NT2/D1 (cell line): Measurements from ENCODE around the gene FAM83B.
"Not testable (repeated sequence)": the region's sequence is repeated elsewhere in the genome, so short reads cannot be mapped to it uniquely, and the experiment has no call there.

ENCODE experiments used
- DNase-seq: peaks from one replicate; pipeline ENCODE4 v3.0.0-alpha.2; 2011; ENCODE audit warnings: low read depth, low spot score
- H3K27me3 ChIP-seq: 2 replicates; pipeline ENCODE4 v1.6.0; 2011; ENCODE audit warnings: mild to moderate bottlenecking; ENCODE audit not compliant: insufficient read length, insufficient read depth
- H3K36me3 ChIP-seq: 2 replicates; pipeline ENCODE4 v1.6.1; 2011; ENCODE audit warnings: mild to moderate bottlenecking, low read length, mixed read lengths; ENCODE audit not compliant: insufficient read depth, insufficient read length
- H3K4me1 ChIP-seq: 2 replicates; pipeline ENCODE4 v1.5.1; 2011; ENCODE audit not compliant: insufficient read depth, insufficient read length
- H3K4me3 ChIP-seq: 2 replicates; pipeline ENCODE4 v1.5.1; 2011; ENCODE audit warnings: low read depth; ENCODE audit not compliant: insufficient read length
- H3K9ac ChIP-seq: 2 replicates; pipeline ENCODE4 v1.6.0; 2011; ENCODE audit warnings: low read depth; ENCODE audit not compliant: insufficient read length
- H3K9me3 ChIP-seq: 2 replicates; pipeline ENCODE4 v1.5.1; 2011; ENCODE audit warnings: mild to moderate bottlenecking, low read length; ENCODE audit not compliant: insufficient read depth
- SUZ12 ChIP-seq: IDR thresholded peaks from 2 replicates; pipeline ENCODE4 v1.6.1; 2011; ENCODE audit not compliant: insufficient read length, insufficient read depth; ENCODE audit errors: extremely low read depth
- YY1 ChIP-seq: IDR thresholded peaks from 2 replicates; pipeline ENCODE4 v1.6.1; 2011; ENCODE audit not compliant: insufficient read length, insufficient read depth
- ZNF274 ChIP-seq: IDR thresholded peaks from 2 replicates; pipeline ENCODE4 v1.6.1; 2011; ENCODE audit warnings: mild to moderate bottlenecking, low read depth, low read length

The FAM83B gene

GRCh38 chr6:54876871-54877270 lies 30.3 kb downstream of the FAM83B start:
- Histone ChIP-seq H3K4me3 (no peak overlapping the region), H3K27me3 (no peaks in the 10 kb centered on the region), H3K9me3 (no peaks in the 10 kb centered on the region), H3K4me1 (no peaks in the 10 kb centered on the region), H3K9ac (no peak overlapping the region), H3K36me3 (no peaks in the 10 kb centered on the region)
- DNase-seq: no peak
- TF ChIP-seq SUZ12 (no peak), YY1 (no peak)

- TF ChIP-seq ZNF274: no peak
- no peak for TF ChIP-seq SUZ12
- Histone ChIP-seq H3K9me3 (no peaks in the 10 kb centered on the region), H3K27me3 (no peaks in the 10 kb centered on the region), H3K4me3 (no peak overlapping the region), H3K4me1 (no peaks in the 10 kb centered on the region), H3K9ac (no peak overlapping the region), H3K36me3 (no peaks in the 10 kb centered on the region)
- DNase-seq: no peak
These were observed 31.2 kb downstream of the FAM83B start for GRCh38 chr6:54877713-54878317.

- H3K9ac ChIP-seq: no peak overlapping the region
- no peaks in the 10 kb centered on the region for H3K27me3 ChIP-seq
- H3K4me1 ChIP-seq: no peaks in the 10 kb centered on the region
- no peak overlapping the region for H3K4me3 ChIP-seq
- DNase-seq: no peak
- no peaks in the 10 kb centered on the region for H3K36me3 ChIP-seq
- TF ChIP-seq ZNF274 (no peak), SUZ12 (no peak), YY1 (no peak)
- no peaks in the 10 kb centered on the region for H3K9me3 ChIP-seq
These were observed 32.1 kb downstream of the FAM83B start for GRCh38 chr6:54878718-54879117.

GRCh38 chr6:54879188-54879985 lies 32.8 kb downstream of the FAM83B start:
- Histone ChIP-seq H3K9me3 (no peaks in the 10 kb centered on the region), H3K36me3 (no peaks in the 10 kb centered on the region), H3K9ac (no peak overlapping the region), H3K27me3 (no peaks in the 10 kb centered on the region), H3K4me3 (no peak overlapping the region), H3K4me1 (no peaks in the 10 kb centered on the region)
- no peak for TF ChIP-seq ZNF274
- TF ChIP-seq YY1: no peak
- TF ChIP-seq SUZ12: no peak
- no peak for DNase-seq

GRCh38 chr6:54881067-54881730 lies 34.6 kb downstream of the FAM83B start:
- H3K4me1 ChIP-seq: no peaks in the 10 kb centered on the region
- TF ChIP-seq ZNF274: no peak
- TF ChIP-seq SUZ12: no peak
- TF ChIP-seq YY1: no peak
- no peaks in the 10 kb centered on the region for H3K9me3 ChIP-seq
- no peaks in the 10 kb centered on the region for H3K27me3 ChIP-seq
- no peak for DNase-seq
- H3K4me3 ChIP-seq: no peak overlapping the region
- no peaks in the 10 kb centered on the region for H3K36me3 ChIP-seq
- no peak overlapping the region for H3K9ac ChIP-seq

GRCh38 chr6:54881891-54882290 lies 35.3 kb downstream of the FAM83B start:
- not testable (repeated sequence) for H3K36me3 ChIP-seq, H3K9me3 ChIP-seq

GRCh38 chr6:54886932-54887584 lies 40.5 kb downstream of the FAM83B start:
- DNase-seq: no peak
- H3K27me3 ChIP-seq: no peaks in the 10 kb centered on the region
- no peaks in the 10 kb centered on the region for H3K9me3 ChIP-seq
- TF ChIP-seq SUZ12: no peak
- H3K9ac ChIP-seq: no peak overlapping the region
- H3K36me3 ChIP-seq: no peaks in the 10 kb centered on the region
- H3K4me1 ChIP-seq: no peaks in the 10 kb centered on the region
- H3K4me3 ChIP-seq: no peak overlapping the region

More at GRCh38 chr6:54881891-54882290, 35.3 kb downstream of the FAM83B start:
- not testable (repeated sequence) for H3K9ac ChIP-seq, H3K4me1 ChIP-seq, DNase-seq, H3K27me3 ChIP-seq, H3K4me3 ChIP-seq
